AG09319 (cell line): Measurements from ENCODE around the gene DMD.

Source experiments
- DNase-seq: peaks from one replicate; pipeline ENCODE4 v3.0.0-alpha.2; 2010; ENCODE audit warnings: low read depth; ENCODE audit errors: extremely low read depth
- CTCF ChIP-seq: IDR thresholded peaks from 2 replicates; pipeline ENCODE4 v1.5.1; 2011; ENCODE audit warnings: low read depth, mild to moderate bottlenecking, inconsistent platforms, low read length, moderate library complexity

DMD gene

GRCh38 chrX:31071262-31071661 lies 2140.1 kb downstream of the DMD start:
- DNase-seq = no peak
- TF ChIP-seq CTCF = no peak

- DNase-seq = no peak
- no peak for TF ChIP-seq CTCF
Measured at GRCh38 chrX:31070057-31070468, 2141.3 kb downstream of the DMD start.
